Lower leg skin (tissue), 3 donors: ENCODE measurements around the gene ADAM30.
"Not testable (repeated sequence)": the region's sequence is repeated elsewhere in the genome, so short reads cannot be mapped to it uniquely, and the experiment has no call there.

ENCODE experiments used
- CTCF ChIP-seq, 3 donors: fragments of 450-650 bp; IDR thresholded peaks; one replicate each; pipeline ENCODE4 v1.5.1; 2016; ENCODE audit warnings: antibody characterized with exemption in 3 of 3, mild to moderate bottlenecking in 3 of 3, moderate library complexity in 2 of 3
- POLR2A ChIP-seq, 2 donors: fragments of 450-650 bp; IDR thresholded peaks; one replicate each; pipeline ENCODE4 v1.6.1; 2016 to 2017; ENCODE audit warnings: antibody characterized with exemption in 2 of 2, mild to moderate bottlenecking in 1 of 2, moderate library complexity in 1 of 2

GRCh38 chr1:119858556-119859214, 37.6 kb downstream of the ADAM30 start:
- TF ChIP-seq CTCF, POLR2A (IDR thresholded peaks at IDR 0.05): not testable (repeated sequence)
